HG02623 (cell line): Measurements from ENCODE around the gene COL17A1.

Source experiments
- ATAC-seq: cut with Tn5 transposase; IDR thresholded peaks from one replicate; pipeline ENCODE4 v1.9.1; 2021; ENCODE audit warnings: moderate library complexity; ENCODE audit not compliant: unreplicated experiment

COL17A1 gene

GRCh38 chr10:104098358-104098925, 12.8 kb upstream of the COL17A1 start:
- ATAC-seq = no peak

- ATAC-seq = no peak
These were observed 11.0 kb upstream of the COL17A1 start for GRCh38 chr10:104096692-104097091.

GRCh38 chr10:104092749-104093148, 7.1 kb upstream of the COL17A1 start:
- no peak for ATAC-seq

GRCh38 chr10:104090611-104091010, 4.9 kb upstream of the COL17A1 start:
- ATAC-seq = no peak

GRCh38 chr10:104089621-104090020, 3.9 kb upstream of the COL17A1 start:
- no peak for ATAC-seq

- ATAC-seq = no peak
These were observed 2.6 kb upstream of the COL17A1 start for GRCh38 chr10:104088239-104088638.

- ATAC-seq = no peak
These were observed 1.1 kb downstream of the COL17A1 start for GRCh38 chr10:104084482-104085142.

- no peak for ATAC-seq
These were observed 3.7 kb downstream of the COL17A1 start for GRCh38 chr10:104081998-104082397.

- ATAC-seq = no peak
These were observed 4.9 kb downstream of the COL17A1 start for GRCh38 chr10:104080762-104081161.

- no peak for ATAC-seq
These were observed 8.0 kb downstream of the COL17A1 start for GRCh38 chr10:104077663-104078151.

GRCh38 chr10:104077247-104077646, 8.4 kb downstream of the COL17A1 start:
- ATAC-seq = no peak

- ATAC-seq = no peak
These were observed 8.9 kb downstream of the COL17A1 start for GRCh38 chr10:104076743-104077160.

GRCh38 chr10:104074505-104074904, 11.2 kb downstream of the COL17A1 start:
- ATAC-seq = no peak

GRCh38 chr10:104072786-104073185, 12.9 kb downstream of the COL17A1 start:
- ATAC-seq = no peak

GRCh38 chr10:104069613-104070012, 16.1 kb downstream of the COL17A1 start:
- ATAC-seq = no peak

- ATAC-seq = no peak
These were observed 18.2 kb downstream of the COL17A1 start for GRCh38 chr10:104067525-104067924.

GRCh38 chr10:104066945-104067344, 18.7 kb downstream of the COL17A1 start:
- ATAC-seq = no peak

GRCh38 chr10:104065748-104066147, 19.9 kb downstream of the COL17A1 start:
- ATAC-seq = no peak

- no peak for ATAC-seq
These were observed 24.5 kb downstream of the COL17A1 start for GRCh38 chr10:104061196-104061595.

- ATAC-seq = no peak
These were observed 26.3 kb downstream of the COL17A1 start for GRCh38 chr10:104059364-104059763.

- no peak for ATAC-seq
These were observed 28.0 kb downstream of the COL17A1 start for GRCh38 chr10:104057717-104058116.

GRCh38 chr10:104056619-104057273, 28.9 kb downstream of the COL17A1 start:
- ATAC-seq = no peak
